Progenitor cell of endocrine pancreas (in vitro differentiated cells): ENCODE measurements around the gene VSTM2A. TPM values are rescaled to one million over a fixed set of nuclear protein-coding genes. Genes with fewer than 3 reads are reported as not detected.

Source experiments
- DNase-seq: peaks from one replicate; pipeline ENCODE4 v3.0.0; 2021; ENCODE audit warnings: low spot score; ENCODE audit not compliant: unreplicated experiment
- H3K27ac Mint-ChIP-seq: 2 replicates; pipeline ENCODE4 v1.8.0; 2021; ENCODE audit warnings: mild to moderate bottlenecking, moderate library complexity, mixed read lengths
- H3K27me3 Mint-ChIP-seq: 2 replicates; pipeline ENCODE4 v1.8.0; 2021; ENCODE audit warnings: mixed read lengths
- H3K36me3 Mint-ChIP-seq: 2 replicates; pipeline ENCODE4 v1.8.0; 2022; ENCODE audit warnings: mixed read lengths; ENCODE audit not compliant: insufficient read depth
- H3K4me1 Mint-ChIP-seq: 2 replicates; pipeline ENCODE4 v1.8.0; 2021; ENCODE audit warnings: low read depth, mixed read lengths
- H3K4me3 Mint-ChIP-seq: 2 replicates; pipeline ENCODE4 v1.8.0; 2021; ENCODE audit warnings: low read depth, mild to moderate bottlenecking, moderate library complexity, mixed read lengths
- H3K9me3 Mint-ChIP-seq: 2 replicates; pipeline ENCODE4 v1.8.0; 2021; ENCODE audit warnings: low read depth, mixed read lengths
- CTCF ChIP-seq: fragments of 200-600 bp; sonication (generic); IDR thresholded peaks from one replicate; pipeline ENCODE4 v1.5.0; 2021; ENCODE audit warnings: antibody characterized with exemption, mild to moderate bottlenecking; ENCODE audit not compliant: unreplicated experiment
- total RNA-seq: library from RNA; stranded (reverse); gene quantifications from 2 replicates; pipeline ENCODE4 v1.2.1, GENCODE V29; 2021

Gene VSTM2A
- total RNA-seq, 1 donor from 2014 or later: 1.1 TPM

- DNase-seq: no peak
- H3K27ac Mint-ChIP-seq: no peak overlapping the region
- no peaks in the 10 kb centered on the region for H3K9me3 Mint-ChIP-seq
- no peaks in the 10 kb centered on the region for H3K36me3 Mint-ChIP-seq
- peak overlapping the region; percentile 4 for H3K4me3 Mint-ChIP-seq
- H3K27me3 Mint-ChIP-seq: peaks cover 74% of the 10 kb centered on the region
- H3K4me1 Mint-ChIP-seq: peaks cover 4% of the 10 kb centered on the region
- no peak for TF ChIP-seq CTCF
Measured at GRCh38 chr7:54544149-54544526, 2.0 kb downstream of the VSTM2A start.

GRCh38 chr7:54544527-54545240 lies 2.5 kb downstream of the VSTM2A start:
- H3K36me3 Mint-ChIP-seq: no peaks in the 10 kb centered on the region
- no peaks in the 10 kb centered on the region for H3K9me3 Mint-ChIP-seq
- H3K4me3 Mint-ChIP-seq: no peak overlapping the region
- TF ChIP-seq CTCF: no peak
- no peak overlapping the region for H3K27ac Mint-ChIP-seq
- H3K4me1 Mint-ChIP-seq: peaks cover 4% of the 10 kb centered on the region
- peaks cover 69% of the 10 kb centered on the region for H3K27me3 Mint-ChIP-seq
- no peak for DNase-seq

- Mint-ChIP-seq H3K9me3 (no peaks in the 10 kb centered on the region), H3K4me3 (no peak overlapping the region), H3K36me3 (no peaks in the 10 kb centered on the region), H3K27ac (no peak overlapping the region), H3K27me3 (peaks cover 66% of the 10 kb centered on the region), H3K4me1 (peaks cover 4% of the 10 kb centered on the region)
- TF ChIP-seq CTCF: no peak
- no peak for DNase-seq
Measured at GRCh38 chr7:54545241-54545563, 3.0 kb downstream of the VSTM2A start.

- peak; percentile 55 for DNase-seq
- peaks cover 56% of the 10 kb centered on the region for H3K27me3 Mint-ChIP-seq
- peak; percentile 69 for TF ChIP-seq CTCF
- no peak overlapping the region for H3K27ac Mint-ChIP-seq
- peaks cover 4% of the 10 kb centered on the region for H3K4me1 Mint-ChIP-seq
- peak overlapping the region; percentile 59 for H3K4me3 Mint-ChIP-seq
- H3K9me3 Mint-ChIP-seq: no peaks in the 10 kb centered on the region
- H3K36me3 Mint-ChIP-seq: no peaks in the 10 kb centered on the region
Measured at GRCh38 chr7:54546081-54546985, 4.2 kb downstream of the VSTM2A start.

GRCh38 chr7:54546986-54547314 lies 4.8 kb downstream of the VSTM2A start:
- TF ChIP-seq CTCF: no peak
- Mint-ChIP-seq H3K9me3 (no peaks in the 10 kb centered on the region), H3K4me3 (peak overlapping the region; percentile 59), H3K27ac (no peak overlapping the region), H3K27me3 (peaks cover 50% of the 10 kb centered on the region), H3K4me1 (peaks cover under 1% of the 10 kb centered on the region), H3K36me3 (no peaks in the 10 kb centered on the region)
- DNase-seq: no peak
